Activated B cell treated with CpG ODN at 0.5 μM for 24 hours (primary cell): Measurements from ENCODE around the gene C19orf53. TPM values are rescaled to one million over a fixed set of nuclear protein-coding genes. Genes with fewer than 3 reads are reported as not detected.
"Not testable (repeated sequence)": the region's sequence is repeated elsewhere in the genome, so short reads cannot be mapped to it uniquely, and the experiment has no call there.

Experiments
- ATAC-seq: fragments of 200-7000 bp; cut with Tn5 transposase; one replicate; pipeline ENCODE4 v1.10.0; 2021; ENCODE audit warnings: low read depth, mild to moderate bottlenecking, moderate library complexity
- CTCF ChIA-PET: fragments of 350-600 bp; sonication (Branson Sonifier 250); formaldehyde crosslinking; loops from one replicate; lab custom pipeline; 2021; ENCODE audit warnings: antibody characterized with exemption; lab: Charles Lee
- POLR2A ChIA-PET: fragments of 350-600 bp; sonication (Branson Sonifier 250); formaldehyde crosslinking; loops from one replicate; lab custom pipeline; 2021; ENCODE audit warnings: antibody characterized with exemption; lab: Charles Lee
- DNase-seq: peaks from one replicate; pipeline ENCODE4 v3.0.0; 2022
- H3K27ac Mint-ChIP-seq: one replicate; pipeline ENCODE4 v1.8.0; 2020; ENCODE audit warnings: mixed read lengths
- H3K27me3 Mint-ChIP-seq: one replicate; pipeline ENCODE4 v1.8.0; 2021; ENCODE audit warnings: mixed read lengths
- H3K36me3 Mint-ChIP-seq: one replicate; pipeline ENCODE4 v1.8.0; 2021; ENCODE audit warnings: low read depth, mixed read lengths
- H3K4me1 Mint-ChIP-seq: one replicate; pipeline ENCODE4 v1.8.0; 2021; ENCODE audit warnings: mixed read lengths
- H3K4me3 Mint-ChIP-seq: one replicate; pipeline ENCODE4 v1.8.0; 2020; ENCODE audit warnings: mild to moderate bottlenecking, mixed read lengths
- H3K9me3 Mint-ChIP-seq: one replicate; pipeline ENCODE4 v1.8.0; 2020; ENCODE audit warnings: mixed read lengths
- intact Hi-C: fragments of 100-400 bp; cut with micrococcal nuclease; formaldehyde crosslinking; loops from one replicate; pipeline ENCODE4 v1.15.1; 2024
- total RNA-seq: library from RNA; stranded (reverse); gene quantifications from 2 replicates; pipeline ENCODE4 v1.2.3, GENCODE V29; 2022
- TF ChIP-seq, protein P1 (sequence below): fragments of 200-600 bp; IDR thresholded peaks from one replicate; pipeline ENCODE4 v1.8.0; 2022; ENCODE audit warnings: antibody characterized with exemption, mild to moderate bottlenecking

The C19orf53 gene
- total RNA-seq, 1 donor from 2014 or later: 74.9 TPM

DNA sequence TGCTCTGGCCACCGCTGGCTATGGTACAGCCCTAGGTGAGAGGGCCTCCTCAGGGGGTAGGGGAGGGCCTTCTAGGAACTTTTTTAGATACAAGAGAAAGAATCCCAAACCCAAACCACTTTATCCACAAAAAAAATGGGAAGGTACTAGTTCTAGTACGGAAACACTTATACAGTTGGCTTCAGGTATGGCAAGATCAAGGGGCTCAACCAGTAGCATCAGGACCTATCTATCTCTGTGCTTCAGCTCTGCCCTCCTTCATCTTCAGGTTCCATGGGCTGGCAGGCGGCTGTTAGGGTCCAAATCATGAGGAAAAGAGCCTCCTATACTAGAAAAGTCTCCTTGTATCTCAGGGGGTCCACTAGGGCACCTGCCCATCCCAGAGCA lies 8.2 kb upstream of the C19orf53 start:
- CTCF ChIA-PET: no interaction called here
- H3K27me3 Mint-ChIP-seq: no peaks in the 10 kb centered on the region
- intact Hi-C loops: no loop called here
- no peak for DNase-seq
- no peaks in the 10 kb centered on the region for H3K9me3 Mint-ChIP-seq
- no peak overlapping the region for H3K27ac Mint-ChIP-seq
- no peak for ATAC-seq
- POLR2A ChIA-PET: interaction anchor here (3.0 to 3.2 kb wide), 2 partner anchors 8 to 18 kb away, joined by 14 to 19 read pairs; partner anchors contain the start of gene C19orf53
- TF ChIP-seq, protein P1, sequence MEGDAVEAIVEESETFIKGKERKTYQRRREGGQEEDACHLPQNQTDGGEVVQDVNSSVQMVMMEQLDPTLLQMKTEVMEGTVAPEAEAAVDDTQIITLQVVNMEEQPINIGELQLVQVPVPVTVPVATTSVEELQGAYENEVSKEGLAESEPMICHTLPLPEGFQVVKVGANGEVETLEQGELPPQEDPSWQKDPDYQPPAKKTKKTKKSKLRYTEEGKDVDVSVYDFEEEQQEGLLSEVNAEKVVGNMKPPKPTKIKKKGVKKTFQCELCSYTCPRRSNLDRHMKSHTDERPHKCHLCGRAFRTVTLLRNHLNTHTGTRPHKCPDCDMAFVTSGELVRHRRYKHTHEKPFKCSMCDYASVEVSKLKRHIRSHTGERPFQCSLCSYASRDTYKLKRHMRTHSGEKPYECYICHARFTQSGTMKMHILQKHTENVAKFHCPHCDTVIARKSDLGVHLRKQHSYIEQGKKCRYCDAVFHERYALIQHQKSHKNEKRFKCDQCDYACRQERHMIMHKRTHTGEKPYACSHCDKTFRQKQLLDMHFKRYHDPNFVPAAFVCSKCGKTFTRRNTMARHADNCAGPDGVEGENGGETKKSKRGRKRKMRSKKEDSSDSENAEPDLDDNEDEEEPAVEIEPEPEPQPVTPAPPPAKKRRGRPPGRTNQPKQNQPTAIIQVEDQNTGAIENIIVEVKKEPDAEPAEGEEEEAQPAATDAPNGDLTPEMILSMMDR: no peak
- H3K36me3 Mint-ChIP-seq: peaks cover 31% of the 10 kb centered on the region
- H3K4me1 Mint-ChIP-seq: peaks cover 16% of the 10 kb centered on the region
- peak overlapping the region; percentile 24 for H3K4me3 Mint-ChIP-seq

DNA sequence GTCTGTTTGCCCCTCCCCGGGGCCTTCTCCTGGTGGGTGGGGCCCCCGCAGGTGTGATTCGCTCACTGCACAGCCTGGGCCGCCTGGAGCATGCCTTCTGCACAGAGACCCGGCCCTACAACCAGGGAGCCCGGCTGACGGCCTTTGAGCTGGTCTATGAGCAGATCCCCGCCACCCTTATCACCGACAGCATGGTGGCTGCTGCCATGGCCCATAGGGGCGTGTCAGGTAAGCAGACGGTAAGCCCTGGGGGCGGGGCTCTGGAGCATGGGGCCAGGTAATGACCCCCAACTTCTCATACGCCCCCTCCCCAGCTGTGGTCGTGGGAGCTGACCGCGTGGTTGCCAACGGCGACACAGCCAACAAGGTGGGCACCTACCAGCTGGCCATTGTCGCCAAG lies 5.7 kb upstream of the C19orf53 start:
- peaks cover 26% of the 10 kb centered on the region for H3K36me3 Mint-ChIP-seq
- no peak overlapping the region for H3K4me3 Mint-ChIP-seq
- intact Hi-C loops: no loop called here
- no peaks in the 10 kb centered on the region for H3K9me3 Mint-ChIP-seq
- H3K4me1 Mint-ChIP-seq: peaks cover 14% of the 10 kb centered on the region
- CTCF ChIA-PET: no interaction called here
- TF ChIP-seq, protein P1: no peak
- no peaks in the 10 kb centered on the region for H3K27me3 Mint-ChIP-seq
- no peak overlapping the region for H3K27ac Mint-ChIP-seq
- ATAC-seq (no peak), DNase-seq (no peak)
- POLR2A ChIA-PET: no interaction called here

DNA sequence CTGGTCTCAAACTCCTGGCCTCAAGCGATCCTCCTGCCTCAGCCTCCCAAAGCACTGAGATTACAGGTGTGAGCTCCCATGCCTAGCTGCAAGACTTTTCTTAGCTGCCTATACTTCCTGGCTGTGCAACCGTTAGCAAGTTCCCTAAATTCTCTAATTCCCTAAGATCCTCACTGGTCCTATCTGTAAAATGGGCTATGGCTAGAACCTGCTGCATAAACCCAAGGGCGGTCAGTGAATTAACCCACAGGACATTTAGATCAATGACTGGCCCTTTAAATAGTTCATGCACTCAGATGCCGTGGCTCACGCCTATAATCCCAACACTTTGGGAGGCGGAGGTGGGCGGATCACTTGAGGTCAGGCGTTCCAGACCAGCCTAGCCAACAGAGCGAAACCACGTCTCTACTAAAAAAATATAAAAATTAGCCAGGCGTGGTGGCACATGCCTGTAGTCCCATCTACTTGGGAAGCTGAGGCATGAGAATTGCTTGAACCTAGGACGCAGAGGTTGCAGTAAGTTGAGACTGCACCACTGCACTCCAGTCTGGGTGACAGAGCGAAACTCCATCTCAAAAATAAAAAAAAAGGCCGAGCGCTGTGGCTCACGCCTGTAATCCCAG lies 4.1 kb upstream of the C19orf53 start:
- Mint-ChIP-seq H3K4me3 (no peak overlapping the region), H3K36me3 (peaks cover 31% of the 10 kb centered on the region), H3K27me3 (no peaks in the 10 kb centered on the region), H3K9me3 (no peaks in the 10 kb centered on the region), H3K27ac (no peak overlapping the region), H3K4me1 (peaks cover 20% of the 10 kb centered on the region)
- TF ChIP-seq, protein P1: no peak
- POLR2A ChIA-PET: no interaction called here
- DNase-seq (no peak), ATAC-seq (no peak)
- intact Hi-C loops: no loop called here
- CTCF ChIA-PET: interaction anchor here (1.1 kb wide), 1 partner anchor 93 kb away, joined by 4 read pairs; no protein-coding TSS in a partner anchor

DNA sequence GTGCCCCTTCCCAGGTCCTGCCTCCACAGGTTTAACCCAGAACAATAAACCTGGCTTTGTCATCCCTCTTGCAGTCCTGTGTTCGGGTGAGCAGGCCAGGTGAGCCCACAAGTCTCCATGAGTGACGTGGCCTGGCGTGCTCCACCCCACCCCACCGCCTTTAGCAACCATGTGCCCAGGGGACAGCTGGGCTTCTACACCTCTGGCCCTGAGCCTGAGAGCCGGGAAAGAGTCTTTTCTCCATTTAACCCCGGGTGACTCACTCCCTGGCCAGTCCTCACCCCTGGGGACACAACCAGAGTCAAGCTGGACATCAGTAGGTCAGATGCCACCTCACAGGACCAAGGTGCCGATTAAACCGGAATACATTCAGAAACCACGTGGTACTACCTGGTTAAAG lies 4.1 kb downstream of the C19orf53 start:
- intact Hi-C loops: no loop called here
- peaks cover 33% of the 10 kb centered on the region for H3K4me1 Mint-ChIP-seq
- H3K27me3 Mint-ChIP-seq: no peaks in the 10 kb centered on the region
- peaks cover 44% of the 10 kb centered on the region for H3K36me3 Mint-ChIP-seq
- ChIA-PET CTCF (interaction anchor here (0.8 to 1.0 kb wide), 2 partner anchors 84 kb away, joined by 3 read pairs; no protein-coding TSS in a partner anchor), POLR2A (interaction anchor here (1.1 to 1.4 kb wide), 2 partner anchors 10 to 31 kb away, joined by 3 to 9 read pairs; a partner anchor contains a TSS)
- H3K27ac Mint-ChIP-seq: no peak overlapping the region
- no peak overlapping the region for H3K4me3 Mint-ChIP-seq
- TF ChIP-seq, protein P1: no peak
- no peak for DNase-seq
- no peaks in the 10 kb centered on the region for H3K9me3 Mint-ChIP-seq
- ATAC-seq: no peak

DNA sequence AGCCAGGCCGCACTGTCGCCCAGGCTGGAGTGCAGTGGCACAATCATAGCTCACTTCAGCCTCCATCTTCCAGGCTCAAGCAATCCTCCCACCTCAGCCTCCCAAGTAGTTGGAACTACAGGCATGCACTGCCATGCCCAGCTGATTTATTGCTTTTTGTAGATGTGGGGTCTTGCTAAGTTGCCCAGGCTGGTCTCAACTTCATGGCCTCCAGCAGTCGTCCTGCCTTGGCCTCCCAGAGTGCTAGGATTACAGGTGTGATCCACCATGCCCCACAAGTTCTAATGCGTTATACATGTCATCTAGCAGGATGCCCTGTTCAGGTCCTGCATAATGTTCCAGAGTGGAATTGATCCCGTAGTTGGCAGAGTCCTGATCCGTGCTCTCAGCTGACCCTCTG lies 4.6 kb downstream of the C19orf53 start:
- no peaks in the 10 kb centered on the region for H3K9me3 Mint-ChIP-seq
- POLR2A ChIA-PET: interaction anchor here (0.7 to 1.4 kb wide), 3 partner anchors 9 to 61 kb away, joined by 3 to 9 read pairs (median 5); a partner anchor contains a TSS

DNA sequence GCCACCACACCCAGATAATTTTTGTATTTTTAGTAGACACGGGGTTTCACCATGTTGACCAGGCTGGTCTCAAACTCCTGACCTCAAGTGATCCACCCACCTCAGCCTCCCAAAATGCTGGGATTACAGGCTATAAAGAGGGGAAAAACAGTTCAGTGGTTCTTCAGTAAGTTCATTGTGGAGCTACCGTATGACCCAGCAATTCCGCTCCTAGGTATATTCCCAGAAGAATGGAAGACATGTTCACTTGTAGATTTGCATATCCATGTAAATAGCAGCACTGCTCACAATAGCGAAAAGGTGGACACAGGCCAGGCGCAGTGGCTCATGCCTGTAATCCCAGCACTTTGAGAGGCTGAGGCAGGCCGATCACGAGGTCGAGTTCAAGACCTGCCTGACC lies 5.5 kb downstream of the C19orf53 start:
- Mint-ChIP-seq H3K36me3 (peaks cover 36% of the 10 kb centered on the region), H3K4me1 (peaks cover 34% of the 10 kb centered on the region)
- CTCF ChIA-PET, H3K27me3 Mint-ChIP-seq, DNase-seq, H3K27ac Mint-ChIP-seq, H3K4me3 Mint-ChIP-seq, ATAC-seq, H3K9me3 Mint-ChIP-seq: not testable (repeated sequence)
- POLR2A ChIA-PET: interaction anchor here (0.6 to 1.4 kb wide), 3 partner anchors 8 to 57 kb away, joined by 4 to 9 read pairs (median 7); no protein-coding TSS in a partner anchor
- intact Hi-C loops: loop anchor here (5.0 to 10.0 kb wide), 2 partner anchors 185 to 293 kb away; partner anchors contain the start of gene MISP3

More for the DNA sequence above, 4.6 kb downstream of the C19orf53 start:
- CTCF ChIA-PET: interaction anchor here (0.8 kb wide), 1 partner anchor 83 kb away, joined by 3 read pairs; no protein-coding TSS in a partner anchor
- Mint-ChIP-seq H3K36me3 (peaks cover 44% of the 10 kb centered on the region), H3K4me3 (no peak overlapping the region), H3K27ac (no peak overlapping the region), H3K27me3 (no peaks in the 10 kb centered on the region), H3K4me1 (peaks cover 38% of the 10 kb centered on the region)
- DNase-seq (no peak), ATAC-seq (no peak)
- intact Hi-C loops: no loop called here
- TF ChIP-seq, protein P1: no peak
